Measurements from ENCODE around the gene PLCB3.
"Not testable (repeated sequence)": the region's sequence is repeated elsewhere in the genome, so short reads cannot be mapped to it uniquely, and the experiment has no call there.

Gene PLCB3

DNA sequence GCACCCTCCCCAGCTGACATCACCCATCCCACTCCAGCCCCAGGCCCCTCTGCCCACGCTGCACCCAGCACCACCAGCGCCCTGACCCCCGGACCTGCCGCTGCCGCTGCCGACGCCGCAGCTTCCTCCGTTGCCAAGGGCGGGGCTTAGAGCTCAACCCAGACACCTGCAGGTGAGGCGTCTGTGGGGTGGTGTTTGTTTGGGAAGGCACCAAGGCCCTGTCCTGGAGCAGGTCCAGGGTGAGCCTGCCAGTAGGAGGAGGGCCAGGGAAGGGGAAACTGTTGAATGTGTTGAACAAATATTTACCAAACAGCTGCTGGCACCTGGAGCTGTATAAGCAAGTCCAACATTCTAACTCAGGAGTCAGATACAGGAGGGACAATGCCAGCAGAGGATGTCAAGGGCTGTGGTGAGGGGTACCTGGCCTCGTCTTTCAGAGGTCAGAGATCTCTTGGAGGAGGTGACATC, 13.8 kb upstream of the PLCB3 start:
- DNase-seq: no peak

DNA sequence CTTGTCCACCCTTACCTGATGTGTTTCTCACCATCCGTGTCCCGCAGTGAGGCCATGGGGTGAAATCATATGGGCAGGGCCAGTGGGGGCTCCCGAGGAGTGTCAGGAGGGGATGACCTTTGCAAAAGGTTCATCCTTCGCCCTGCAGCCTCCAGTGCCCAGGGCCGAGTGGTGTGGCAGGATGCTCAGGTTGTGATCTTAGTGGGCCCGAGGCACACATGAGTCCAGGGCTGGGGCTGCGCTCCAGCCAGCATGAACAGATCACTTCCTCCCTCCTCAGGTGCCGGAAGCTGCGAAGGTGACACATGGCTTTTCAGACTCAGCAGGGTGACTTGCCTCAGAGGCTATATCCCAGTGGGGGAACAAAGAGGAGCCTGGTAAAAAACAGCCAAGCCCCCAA, 13.3 kb upstream of the PLCB3 start:
- DNase-seq: no peak

DNA sequence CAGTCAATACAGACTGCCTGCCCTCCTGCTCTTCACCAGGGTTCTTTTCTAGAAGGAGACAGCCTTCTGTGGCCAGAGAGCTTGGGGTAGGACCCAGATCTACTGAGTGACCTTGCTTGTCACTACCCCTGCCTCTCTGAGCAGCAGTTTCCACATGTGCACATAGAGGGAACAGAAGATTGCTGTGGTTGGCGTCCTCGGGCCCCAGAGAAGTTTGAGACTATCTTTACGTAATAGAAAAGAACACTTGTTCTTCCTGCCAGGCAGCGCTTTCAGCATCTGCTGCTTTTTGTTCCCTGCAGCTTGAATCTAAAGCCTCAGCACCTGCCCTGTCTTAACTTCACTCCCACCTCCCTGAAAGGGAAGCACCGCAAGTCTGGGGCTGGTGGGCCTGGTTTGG, 12.3 kb upstream of the PLCB3 start:
- DNase-seq: no peak

DNA sequence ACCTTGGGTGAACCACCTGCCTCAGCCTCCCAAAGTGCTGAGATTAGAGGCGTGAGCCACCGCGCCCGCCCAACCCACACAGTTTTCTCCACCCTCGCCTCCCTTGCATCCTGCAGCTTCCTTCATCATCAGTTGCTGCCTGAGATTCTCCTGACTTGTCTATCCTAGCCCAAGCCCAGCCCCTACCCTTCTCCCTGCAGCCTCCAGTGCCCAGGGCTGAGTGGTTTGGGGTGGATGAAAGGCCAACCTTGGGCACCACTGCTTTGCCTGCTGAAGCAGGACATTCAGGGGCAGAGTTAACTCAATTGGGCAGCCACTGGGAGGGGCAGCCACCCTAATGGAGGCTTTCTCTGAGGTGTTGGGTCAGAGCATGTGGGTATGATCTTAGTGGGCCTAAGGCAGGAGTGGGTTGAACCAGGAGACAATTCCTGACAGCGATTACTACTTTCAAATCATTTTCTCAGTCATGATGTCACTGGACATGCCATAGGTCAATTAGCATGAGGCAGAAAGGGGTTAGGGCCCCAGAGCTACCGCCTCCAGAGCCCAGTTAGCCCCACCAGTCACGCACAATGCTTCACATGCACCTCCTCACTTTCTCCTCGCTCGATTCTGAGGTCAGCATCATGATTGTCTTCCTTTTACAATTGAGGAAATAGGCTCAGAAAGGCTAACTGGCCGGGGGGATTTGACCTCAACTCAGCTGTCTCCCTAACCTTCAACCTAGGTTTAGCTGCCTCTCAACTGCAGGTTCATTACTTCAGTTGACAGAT, 11.5 kb upstream of the PLCB3 start:
- no peak for DNase-seq

DNA sequence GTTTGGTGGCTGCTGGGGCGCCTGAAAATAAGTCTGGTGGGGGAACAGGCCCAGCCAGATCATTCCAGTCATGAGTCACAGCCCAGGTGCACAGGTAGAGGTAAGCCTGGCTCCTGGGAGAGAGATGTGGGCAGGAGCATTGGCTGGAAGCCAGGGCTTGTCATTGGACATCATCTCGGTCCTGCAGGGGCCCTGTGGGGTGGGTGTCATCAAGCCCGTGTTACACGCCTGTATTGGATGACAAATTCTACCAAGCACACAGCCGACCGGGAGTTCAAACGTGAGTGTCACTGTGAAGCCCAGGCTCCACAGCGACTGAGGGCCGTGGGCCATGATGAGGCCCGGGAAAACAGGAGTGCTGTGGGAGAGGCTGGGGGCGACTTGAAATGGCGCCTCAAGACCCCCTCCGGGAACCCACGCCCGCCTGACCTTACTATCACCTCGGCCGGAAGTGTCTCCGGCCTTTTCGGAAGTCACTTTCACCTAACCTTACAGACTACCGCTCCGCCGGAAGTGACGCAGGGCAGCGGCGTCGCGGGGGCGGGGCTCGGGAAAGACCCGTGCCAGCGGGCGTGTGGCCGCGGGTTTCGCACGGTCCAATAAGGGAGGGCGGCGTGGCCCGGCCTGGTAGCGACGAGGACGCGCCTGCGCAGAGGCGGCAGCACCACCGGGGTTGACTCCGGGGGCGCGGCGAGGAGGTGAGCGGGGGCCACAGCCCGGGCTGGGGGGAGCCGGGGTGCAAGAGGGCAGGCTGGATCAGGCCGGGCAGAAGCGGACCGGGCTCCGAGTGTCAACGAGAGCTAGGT, 10.7 kb upstream of the PLCB3 start, which contains the start of gene FKBP2:
FKBP2 (plus strand) TSS at position 661 of the 806 bp plus-strand sequence. CDS start 1,293 bp downstream, outside the sequence.
- DNase-seq: peak; percentile 94

DNA sequence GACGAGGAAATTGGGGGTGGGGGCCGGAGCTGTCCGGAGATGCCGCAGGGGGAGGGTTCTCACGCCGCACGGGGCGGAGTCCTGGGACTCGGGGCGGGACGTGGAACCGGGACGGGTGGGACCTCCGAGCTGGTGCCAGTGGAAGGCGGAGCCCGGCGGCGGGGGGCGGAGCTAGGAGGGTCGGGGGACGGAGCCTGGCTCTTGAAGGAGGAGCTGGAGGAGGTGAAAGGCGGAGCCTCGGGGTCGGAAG, 10.2 kb upstream of the PLCB3 start:
- peak; percentile 97 for DNase-seq

DNA sequence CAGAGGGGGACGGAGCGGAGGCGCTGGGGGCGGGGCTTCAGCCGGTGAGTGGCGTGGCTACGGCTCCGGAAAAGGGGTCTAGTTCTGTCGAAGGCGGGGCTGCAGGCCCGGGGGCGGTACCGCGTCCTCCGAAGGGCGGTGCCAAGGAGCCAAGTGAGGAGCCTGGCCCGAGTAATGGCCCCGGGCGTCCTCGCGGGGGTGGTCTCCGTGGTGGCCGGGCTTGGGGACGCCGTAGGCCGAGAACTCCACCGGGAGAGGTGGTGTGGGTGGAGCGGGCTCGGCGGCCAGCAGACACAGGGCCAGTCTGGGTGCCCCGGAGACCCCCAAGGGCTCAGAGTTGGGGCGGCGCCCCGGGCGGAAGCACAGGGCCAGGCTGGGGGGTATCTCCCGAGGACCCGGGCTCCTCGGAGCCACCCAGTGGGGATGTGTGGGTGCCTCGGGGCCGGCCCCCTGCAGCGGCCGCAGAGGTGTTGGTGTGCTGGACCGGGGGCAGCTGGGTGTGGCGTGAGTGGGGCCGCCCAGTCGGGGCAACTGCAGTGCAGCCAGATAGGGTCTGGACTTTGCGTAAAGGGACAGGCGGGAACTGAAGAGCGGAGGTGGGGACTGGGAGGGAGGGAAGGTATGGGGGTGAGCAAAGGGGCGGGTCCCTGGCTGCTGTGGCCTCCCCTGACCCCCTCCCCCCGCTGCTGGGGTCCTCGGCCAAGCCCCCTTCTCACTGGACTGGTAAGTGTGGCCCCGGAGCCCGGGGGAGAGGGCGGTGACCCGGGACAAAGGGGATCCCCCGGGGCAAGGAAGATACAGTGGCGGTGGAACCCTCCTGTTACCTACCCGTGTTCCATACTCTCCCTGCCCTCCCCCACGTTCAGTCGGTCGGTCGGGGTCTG, 9.6 kb upstream of the PLCB3 start:
- no peak for DNase-seq

DNA sequence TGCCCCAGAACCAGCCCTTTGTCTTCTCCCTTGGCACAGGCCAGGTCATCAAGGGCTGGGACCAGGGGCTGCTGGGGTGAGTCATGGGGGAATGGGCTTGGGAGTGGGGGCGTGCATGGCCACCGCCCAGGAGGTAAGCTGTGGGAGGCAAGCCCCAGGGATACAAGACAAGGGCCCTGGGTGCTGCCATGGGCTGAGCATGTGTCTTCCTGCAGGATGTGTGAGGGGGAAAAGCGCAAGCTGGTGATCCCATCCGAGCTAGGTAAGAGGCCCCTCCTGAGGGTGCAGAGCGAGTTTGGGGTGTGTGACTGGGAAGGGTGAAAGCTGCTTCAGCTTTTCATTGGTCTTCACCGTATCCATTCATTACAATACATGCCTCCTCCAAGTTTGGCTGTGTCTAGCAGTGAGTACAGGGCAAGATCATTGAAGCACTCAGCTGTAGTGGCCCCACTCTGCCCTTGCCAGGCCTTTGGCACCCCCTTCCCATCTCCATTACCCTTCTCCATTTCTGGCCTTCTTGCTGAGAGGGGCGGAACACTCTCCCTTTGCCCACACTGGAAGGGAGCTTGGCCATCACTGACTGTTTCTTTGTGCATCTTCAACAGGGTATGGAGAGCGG, 8.0 kb upstream of the PLCB3 start:
- DNase-seq: no peak

DNA sequence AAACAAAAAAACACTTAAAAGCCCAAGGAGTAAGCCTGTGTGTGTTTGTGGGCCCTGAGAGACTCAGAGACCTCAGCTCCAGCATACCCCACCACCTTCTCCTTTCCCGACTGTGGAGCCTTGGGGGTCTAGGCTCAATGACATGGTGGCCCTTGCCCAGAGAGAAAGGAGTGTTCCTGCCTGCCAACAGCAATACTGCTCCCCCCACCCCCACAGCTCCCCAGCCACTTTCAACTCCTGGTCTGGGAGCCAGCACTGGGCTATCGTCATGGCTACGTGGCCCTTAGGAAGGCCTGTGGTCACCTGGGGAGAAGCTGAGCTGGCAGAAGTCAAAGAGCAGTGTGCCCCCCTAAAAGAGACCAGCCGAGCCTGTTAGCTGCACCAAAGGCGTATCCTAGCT, 7.2 kb upstream of the PLCB3 start:
- DNase-seq: no peak

DNA sequence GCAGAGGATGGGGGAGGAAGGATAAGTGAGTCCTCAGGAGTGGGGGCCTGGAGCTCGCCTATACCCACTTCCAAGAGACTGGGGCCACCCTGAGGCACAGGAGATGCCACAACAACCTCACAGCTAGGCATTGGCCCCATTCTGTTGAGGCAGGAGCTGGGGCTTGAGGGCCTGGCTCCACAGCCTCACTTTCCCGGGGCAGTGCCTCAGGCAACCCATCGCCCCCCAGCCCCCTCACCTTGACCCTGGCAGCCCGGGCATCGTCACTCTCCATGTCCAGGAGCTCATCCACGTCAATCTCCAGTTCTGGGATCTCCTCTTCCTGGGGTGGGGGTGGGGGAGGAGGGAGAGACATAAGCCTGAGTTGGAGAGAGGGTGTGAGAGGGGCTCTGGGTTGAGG, 6.4 kb upstream of the PLCB3 start:
- no peak for DNase-seq

DNA sequence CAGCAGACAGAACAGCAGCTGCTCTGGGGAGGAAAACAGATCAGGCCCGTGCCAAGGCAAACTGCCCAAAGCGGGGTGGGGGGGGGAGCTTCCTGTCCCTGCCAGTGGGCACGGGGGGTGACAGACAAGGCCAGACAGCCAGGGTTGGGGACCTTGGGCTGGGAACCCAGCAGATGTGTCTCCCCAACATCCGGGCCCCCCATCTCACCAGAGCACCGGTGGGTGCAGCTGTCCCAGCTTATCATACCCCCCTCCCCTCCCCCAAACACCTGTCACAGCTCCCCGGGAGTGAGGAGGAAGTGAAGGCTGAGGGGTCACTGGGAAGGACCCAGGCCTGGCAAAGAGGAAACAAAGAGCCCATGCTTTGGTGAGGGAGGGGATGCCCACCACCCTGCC, 5.9 kb upstream of the PLCB3 start:
- DNase-seq: no peak

DNA sequence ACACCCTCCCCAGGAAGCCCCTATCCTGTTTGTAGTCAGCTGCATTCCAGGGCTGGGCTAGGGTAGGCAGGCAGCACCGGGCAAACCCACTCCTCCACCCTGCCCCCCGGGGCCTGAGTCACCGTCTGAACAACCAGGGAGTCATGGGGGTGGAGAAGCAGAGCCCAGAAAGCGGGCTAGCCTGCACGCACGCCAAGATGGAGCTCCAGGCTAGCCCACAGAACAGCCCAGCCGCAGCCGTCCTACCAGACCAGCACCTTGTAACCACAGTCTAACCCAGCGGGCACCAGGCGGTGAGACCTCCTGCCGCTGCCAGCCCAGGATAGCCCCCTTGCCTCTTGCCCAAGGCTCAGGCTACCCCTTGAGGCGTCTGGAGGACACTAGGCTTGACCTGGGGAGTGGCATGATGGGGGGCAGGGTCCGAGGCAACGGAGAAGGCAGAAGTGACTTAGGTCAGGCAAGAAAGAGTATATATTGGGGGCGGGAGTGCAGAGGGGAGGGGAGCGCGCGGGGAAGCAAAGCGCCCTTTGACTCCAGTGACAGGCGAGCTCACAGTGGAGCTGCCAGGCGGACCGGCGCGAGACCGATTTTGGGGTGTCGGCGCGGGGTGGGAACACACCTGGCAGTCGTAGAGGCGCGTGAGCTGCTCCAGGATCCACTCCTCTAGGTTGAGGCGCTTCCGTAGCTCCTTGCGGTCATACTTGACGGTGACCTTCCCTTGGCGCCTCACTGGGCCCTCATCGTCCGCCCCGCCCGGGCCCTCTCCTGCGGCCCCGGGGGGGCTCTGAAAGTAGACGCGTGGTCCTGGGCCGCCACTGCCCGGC, 5.3 kb upstream of the PLCB3 start:
- peak; percentile 18 for DNase-seq

DNA sequence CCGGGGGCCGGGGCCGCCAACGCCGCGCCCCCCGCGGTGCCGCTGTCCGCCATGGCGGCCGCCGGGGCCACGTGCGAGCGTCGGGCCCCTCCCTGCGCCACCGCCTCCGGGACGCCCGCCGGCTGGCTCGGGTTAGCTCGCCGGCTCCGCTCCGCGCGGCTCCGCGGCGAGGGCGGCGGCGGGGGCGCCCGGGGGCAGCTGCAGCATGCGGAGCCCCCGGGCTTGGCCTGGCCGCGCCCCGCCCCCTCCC, 4.8 kb upstream of the PLCB3 start:
- DNase-seq: not testable (repeated sequence)

DNA sequence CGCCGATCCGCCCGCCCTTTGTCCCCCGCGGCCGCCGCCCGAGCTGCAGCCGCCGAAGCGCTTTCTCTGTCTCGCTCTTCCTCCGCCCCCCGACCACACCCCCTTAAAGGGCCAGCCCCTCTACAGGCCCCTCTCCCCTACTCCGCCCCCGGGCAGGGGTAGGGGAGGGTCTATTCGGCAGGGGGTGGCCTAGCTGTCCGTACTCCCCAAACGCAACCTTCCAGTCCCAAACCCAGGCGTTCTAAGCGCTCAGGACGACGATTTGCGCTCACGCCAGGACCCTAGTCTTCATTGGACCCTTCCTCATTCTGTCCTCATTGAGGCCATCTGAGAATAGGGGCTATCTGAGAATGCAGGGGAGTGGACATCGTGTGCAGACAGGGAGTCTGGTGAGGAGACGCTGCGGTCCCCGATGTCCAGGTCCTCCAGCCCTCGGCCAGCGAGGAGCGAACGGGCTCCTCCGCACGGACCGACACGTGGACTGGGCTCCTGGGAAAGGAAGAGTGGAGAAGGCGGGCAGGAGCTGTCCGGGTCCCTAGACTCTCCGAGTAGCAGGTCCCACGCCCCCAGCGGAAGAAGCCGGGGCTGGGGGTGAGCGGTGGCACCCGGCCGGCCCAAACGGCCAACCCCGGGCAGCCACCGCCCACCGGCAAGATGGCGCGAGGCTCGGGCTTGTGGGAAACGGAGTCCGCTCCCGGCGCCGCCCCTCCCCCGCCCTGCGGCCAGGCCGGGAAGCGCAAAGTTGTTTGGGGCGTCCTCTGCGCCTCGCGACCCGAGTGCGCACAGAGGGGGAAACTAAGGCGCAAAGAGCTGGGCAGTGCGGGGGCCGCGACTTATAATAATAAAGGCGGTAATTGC, 4.2 kb upstream of the PLCB3 start, which contains the start of gene PPP1R14B:
PPP1R14B (minus strand) TSS at position 73 of the 858 bp plus-strand sequence. CDS start 270 bp downstream, outside the sequence.
- DNase-seq: peak; percentile 75

DNA sequence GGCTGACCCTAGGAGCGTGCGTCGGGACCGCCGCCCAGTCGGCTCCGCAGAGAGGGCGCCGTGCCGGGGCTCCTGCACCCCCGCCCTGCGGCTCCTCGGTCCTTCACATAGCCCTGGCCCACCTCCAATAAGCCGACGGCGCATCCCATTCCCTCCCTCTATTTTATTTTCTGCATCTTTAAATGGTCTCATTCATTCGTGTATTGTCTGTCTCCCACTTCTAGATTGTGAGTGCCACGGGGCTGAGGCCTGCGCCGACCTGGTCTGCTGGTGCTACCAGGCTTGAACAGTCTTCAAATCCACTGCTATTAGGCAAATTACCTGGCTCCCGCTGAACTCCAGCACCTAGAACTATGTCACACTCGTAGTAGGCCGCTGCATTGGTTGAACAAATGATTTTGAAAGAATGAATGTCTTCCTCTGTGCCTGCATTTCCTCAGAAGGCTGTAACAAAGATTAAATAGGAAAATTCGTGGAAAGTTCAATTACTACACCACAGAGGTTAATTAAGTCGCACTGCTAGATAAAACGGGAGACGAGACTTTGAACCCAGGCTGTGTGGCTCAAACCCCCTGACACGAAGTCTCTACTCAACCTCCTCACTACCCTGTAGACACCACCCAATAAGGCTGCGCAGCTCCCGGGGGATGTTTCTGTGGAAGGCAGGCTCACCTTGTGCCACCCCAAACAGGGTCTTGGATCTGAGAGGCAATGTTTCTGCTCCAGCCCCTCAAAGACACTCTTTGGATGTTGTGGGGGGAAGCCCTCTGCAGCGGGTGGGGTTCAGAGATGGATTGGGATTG, 3.4 kb upstream of the PLCB3 start:
- DNase-seq: no peak

DNA sequence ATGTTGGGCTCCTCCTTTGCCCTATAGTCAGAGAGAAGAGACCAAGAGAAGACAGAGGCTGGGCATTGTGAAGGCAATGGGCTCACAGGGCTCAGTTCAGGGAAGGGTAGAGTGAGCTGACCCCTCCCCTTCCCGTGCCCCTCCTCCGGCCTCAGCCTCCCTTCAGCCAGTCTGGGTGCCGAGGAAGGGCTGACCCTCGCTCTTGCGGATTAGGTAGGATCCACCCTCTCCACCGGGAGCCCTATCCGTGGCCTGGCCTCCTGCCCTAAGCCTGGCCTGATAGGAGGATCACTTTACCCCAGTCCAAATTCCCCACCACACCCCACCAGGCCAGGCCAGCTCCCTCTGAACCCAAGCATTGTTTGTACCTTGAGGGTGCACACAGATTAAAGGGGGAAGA, 2.8 kb upstream of the PLCB3 start:
- no peak for DNase-seq

DNA sequence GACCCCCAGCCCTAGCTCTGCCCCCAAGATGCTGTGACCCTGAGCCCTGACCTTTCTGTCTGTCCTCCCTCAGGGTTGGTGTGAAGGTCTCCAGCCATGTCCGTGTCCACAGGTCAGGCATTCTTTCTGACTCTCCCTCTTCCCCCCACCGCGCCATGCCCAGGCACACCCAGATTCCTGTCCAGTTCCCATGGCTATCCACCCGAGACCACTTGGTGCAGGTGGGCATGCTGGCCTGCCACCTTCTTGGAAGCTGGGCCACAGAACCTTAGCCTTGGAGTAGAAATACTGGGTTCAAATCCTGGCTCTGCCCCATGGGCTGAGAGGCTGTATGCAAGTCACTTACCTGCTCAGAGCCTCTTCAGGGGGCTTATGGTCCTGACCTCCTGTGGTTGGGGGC, 2.3 kb upstream of the PLCB3 start:
- DNase-seq: no peak

DNA sequence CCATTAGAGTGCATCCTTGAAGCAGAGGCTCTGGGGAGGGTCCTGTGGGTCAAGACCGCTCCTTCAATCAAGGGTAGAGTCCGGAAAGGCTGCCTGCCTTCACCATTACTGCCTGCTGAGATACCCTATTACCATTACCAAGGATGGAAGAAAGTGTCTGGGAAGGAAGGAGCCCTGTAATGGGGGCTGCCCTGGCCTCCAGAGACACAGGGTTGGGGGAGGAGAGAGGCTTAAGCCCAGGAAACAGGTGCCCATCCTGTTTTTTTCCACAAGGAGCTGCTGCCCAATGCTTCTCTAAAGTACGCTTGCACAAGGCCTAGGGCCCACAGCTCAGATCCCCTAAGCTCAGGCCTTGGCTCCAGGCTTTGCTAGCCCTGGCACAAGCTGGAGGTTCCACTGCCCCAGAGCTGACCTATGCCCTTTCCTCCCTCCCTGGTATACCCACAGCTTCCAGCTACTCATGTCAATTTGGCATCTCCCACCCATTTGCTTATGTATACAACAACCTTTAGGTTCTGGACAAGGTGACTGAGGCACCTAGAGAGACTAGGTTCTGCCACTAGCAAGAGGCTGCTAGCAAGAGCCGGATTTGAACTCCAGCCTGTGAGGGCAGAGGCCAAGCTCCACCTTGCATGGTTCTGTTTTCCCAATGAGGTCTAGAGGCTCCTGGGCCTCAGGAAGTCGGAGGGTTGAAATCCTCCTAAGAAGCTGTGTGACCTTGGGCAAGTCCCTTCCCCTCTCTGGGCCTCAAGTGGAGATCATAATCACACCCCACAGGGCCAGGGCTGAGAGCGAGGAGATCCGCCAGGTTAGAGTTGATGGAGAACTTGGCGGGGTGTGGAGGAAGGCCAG, 1.5 kb upstream of the PLCB3 start:
- no peak for DNase-seq

DNA sequence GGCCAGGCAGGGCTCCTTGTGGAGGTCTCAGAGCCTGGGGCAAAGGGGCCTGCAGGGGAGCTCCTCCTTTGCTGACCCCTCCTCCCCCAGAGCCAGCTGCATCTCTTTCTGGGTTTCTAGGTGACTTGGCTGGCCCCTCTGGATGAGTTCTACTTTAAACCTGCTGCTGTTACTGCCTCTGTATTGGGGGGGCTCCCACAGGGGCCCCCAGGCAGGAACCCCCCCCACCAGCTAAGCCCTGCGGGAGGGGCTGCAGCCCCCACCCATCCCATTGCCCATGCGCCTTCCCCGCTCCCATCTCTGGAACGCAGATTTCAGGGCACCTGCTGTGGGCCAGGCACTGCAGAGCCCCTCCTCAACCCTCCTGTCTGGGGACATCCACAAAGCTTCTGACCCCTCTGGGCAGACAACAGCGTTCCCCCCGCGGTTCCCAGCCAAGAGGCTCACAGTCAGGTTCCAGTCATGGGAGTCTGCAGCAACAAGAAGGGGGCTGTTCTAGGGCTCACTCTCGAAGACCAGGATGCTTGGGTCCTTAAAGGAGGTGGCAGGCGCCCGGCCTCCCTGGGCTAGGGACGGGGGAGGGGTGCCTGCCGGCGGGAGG, 815 bp upstream of the PLCB3 start:
- DNase-seq: no peak

Data from NCI-H446 treated with DMSO at 0.1 percent for 48 hours (cell line).